ENCODE results near the gene PTPN1. TPM values are rescaled to one million over a fixed set of nuclear protein-coding genes. Genes with fewer than 3 reads are reported as not detected.
"Not testable (repeated sequence)": the region's sequence is repeated elsewhere in the genome, so short reads cannot be mapped to it uniquely, and the experiment has no call there.

The PTPN1 gene
- total RNA-seq, 1 donor, result 28.8 TPM

DNA sequence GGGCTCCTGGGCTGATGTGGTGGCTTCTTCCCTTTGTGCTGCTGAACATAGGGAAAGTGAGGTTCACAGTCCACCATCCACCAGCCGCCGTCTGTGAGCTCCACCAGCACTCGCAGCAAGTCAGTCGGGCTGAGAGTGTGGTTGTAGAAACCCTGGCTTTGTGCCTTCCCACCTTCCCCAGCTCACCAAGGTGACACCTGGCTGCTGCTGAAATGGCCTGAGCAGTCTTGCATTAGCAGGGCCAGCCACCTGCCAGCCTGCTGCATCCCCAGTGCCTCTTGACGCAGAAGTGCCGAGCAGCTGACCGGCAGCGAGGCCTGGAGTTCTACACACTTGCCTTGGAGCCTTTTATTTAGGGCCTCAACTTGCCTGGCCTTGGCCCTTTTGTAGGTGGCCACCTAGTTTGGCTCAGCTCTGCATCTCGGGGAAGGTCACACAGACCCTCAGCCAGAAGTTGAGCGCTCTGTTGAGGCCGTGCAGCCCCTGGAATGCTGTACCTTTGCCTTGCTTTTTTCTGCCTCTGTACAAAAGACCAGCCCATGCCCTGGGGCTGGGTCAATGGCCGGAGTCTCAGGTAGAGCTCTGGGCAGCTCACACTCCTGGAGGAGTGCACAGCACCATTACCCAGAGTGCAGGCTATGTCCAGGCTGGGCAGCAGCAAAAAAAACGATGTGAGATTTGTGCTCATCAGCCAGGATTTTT lies 76.5 kb downstream of the PTPN1 start:
- no peak for DNase-seq (ENCODE audit: low read depth in 2 of 3, low spot score in 2 of 3)

DNA sequence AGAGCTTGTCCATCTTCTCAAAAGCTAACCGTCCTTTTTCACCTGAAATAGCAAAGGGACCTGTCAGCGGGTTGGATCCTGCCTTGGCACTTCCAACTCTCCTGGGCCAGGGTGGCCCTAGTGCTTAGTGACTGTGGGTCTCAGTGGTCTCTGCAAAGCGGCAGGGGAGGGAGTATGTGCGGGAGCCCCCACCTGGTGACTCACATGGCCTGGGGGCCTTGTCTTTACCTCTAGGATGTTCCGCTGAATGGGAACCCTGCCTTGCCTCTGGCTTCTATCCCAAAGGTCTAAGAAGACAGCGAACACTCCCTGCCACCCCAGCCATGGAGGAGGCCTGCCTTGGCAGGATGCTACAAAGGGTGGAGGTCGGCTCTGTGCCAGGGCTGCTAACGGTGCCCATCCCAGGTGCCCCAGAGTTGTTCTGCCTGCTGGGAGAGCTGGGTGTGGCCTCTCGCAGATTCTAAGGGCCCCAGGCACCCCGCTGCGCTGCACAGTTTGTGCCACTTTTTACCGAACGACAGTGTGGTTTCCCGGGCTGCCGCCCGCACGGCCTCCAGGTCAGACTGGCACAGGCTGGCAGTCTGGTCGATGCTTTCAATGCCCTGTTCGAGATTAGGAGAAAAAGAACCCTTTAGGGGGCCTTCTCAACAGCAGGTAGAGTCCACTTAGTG lies 77.2 kb downstream of the PTPN1 start:
- DNase-seq (ENCODE audit: low read depth in 2 of 3, low spot score in 2 of 3), result no peak

DNA sequence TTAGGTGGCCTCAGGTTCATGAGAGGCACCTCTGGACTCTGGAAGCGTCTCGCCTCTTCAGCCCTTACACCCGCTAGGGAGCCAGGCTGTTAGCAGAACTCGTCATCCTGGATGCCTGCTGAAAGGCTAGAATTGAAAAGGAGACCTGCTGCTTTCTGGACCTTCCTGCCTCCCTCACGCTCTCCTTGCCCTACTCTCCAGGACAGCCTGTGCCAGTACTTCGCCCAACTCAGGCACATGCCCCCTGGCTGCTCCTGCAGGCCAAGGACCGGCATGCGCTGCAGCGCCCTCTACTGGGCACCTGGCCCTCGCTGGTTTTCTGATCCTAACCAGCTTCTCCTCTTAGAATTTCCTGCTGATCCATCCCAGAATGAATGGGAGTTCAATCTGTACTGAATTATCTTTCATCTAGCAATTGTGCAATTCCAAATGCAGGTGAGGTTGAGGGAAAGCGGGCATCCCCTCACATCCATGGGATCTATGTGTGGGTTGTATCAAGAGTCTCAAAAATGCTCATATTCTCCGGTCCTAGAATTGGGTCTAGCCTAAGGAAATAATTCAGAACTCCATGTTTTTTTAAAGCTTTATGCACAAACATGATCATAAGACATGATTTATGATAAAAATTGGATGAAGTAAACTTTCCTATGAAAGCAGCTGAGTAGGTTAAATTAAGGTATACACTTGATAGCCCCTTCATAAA lies 78.0 kb downstream of the PTPN1 start:
- DNase-seq (ENCODE audit: low read depth in 2 of 3, low spot score in 2 of 3), result peak; percentile 51 to 64 (median 59)

DNA sequence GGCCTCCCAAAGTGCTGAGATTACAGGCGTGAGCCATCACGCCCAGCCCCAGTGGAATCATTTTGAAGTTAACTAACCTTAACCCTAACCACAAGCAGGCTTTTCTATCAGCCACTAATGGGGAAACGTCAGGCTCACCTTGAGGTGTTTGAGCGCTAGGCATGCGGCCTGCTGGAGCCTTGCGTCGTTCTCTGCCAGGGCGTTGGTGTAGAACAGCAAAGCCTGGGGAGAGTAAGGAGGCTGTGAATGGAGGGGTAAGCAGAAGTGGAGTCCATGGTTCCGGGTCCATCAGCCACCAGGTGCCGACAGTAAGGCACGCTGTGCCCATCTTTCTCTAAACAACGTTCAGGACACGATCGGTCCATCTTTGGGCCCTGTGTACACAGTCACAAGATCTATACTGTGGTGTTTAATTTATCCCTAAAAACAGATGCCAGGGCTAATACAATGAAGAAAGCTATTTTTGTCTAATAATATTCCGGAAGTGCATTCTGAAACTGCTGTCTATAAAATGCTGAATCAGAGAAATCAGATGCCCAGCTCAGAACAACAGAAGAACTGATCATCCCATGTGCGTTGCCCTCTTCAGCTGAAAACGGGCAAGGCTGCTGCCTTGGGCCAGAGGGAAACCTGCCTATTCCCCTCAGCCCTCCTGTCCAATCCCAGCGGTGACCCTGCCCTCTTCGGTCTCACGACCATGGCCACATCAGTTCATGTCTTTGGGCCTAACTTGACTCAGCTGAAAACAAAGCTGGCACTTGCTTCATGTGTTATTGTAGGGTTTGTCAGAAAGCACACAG lies 79.6 kb downstream of the PTPN1 start:
- no peak for DNase-seq (ENCODE audit: low read depth in 2 of 3, low spot score in 2 of 3)

DNA sequence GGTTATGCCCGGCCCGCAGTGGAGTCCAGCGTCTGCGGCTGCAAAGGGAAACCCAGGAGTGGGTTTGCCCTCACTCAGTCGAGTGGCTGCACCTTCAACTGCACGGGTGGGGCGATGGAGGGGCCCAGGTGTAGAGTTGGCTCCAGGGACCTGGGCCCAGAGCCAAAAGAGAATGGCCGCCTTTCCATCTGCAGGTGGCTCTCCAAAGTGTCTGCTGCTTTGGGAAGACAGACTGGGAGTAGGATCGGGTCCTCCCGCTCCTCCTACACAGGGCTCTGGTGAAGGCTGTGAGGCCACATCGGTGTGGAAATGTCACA lies 80.1 kb downstream of the PTPN1 start:
- DNase-seq (ENCODE audit: low read depth in 2 of 3, low spot score in 2 of 3), result no peak

DNA sequence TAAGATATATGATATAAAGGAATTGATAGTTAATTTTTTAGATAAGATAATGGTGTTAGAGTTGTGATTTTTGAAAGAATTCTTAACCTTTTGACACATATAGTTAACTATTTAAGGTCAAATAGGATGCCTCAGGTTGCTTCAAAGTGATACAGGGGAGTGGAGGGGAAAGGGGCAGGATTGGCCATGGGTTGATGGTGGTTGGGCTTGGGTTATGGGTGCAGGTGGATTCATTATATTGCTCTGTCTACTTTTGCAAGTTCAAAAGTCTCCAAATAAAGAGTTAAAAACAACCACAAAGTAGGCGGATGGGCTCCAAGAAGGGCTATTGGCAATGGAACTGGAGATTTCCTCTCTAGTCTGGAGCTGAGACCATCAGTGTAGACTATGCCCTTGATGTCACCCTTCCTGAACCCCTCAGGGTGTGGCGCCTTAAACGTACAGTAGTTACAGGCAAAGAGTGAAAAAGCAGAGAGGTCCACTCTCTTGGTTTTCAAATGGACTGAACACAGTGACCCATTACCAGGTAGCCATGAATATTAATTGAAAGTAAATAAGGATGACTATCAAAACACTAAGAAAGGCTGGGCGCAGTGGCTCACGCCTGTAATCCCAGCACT lies 81.2 kb downstream of the PTPN1 start:
- no peak for DNase-seq (ENCODE audit: low read depth in 2 of 3, low spot score in 2 of 3)

DNA sequence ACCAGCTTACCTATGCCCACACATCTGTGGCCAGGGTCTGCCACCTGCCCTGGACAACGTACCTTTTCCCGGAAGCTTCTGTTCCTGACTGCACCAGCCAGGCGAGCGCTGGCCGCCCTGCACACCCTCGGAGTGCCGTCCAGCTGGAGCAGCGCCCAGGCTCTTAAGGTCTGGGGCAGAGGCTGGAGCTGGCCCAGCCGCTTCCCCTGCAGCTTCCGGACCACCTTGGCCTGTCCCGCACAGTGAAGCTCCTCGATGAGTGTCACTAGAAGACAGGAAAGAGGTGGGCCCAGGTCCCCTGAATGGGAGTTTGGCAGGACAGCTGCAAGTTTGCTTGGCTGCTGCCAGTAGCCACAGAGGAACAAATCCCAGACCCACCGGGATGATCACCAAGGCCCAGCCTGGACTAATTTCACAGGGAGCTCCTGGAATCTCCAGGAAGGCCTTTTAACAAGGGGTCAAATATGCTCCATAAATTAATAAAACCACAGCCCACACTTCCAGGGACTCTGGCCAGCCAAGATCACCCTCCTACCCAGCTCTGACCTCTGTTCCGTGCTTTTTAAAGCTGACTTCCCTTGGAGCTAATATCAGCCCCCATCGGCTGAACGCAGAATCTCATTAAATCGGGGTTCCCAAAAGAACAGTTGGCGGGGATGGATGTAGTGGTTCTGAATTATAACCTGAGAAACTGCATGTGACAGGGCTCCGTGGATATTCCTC lies 82.3 kb downstream of the PTPN1 start:
- DNase-seq (ENCODE audit: low read depth in 2 of 3, low spot score in 2 of 3), result no peak

DNA sequence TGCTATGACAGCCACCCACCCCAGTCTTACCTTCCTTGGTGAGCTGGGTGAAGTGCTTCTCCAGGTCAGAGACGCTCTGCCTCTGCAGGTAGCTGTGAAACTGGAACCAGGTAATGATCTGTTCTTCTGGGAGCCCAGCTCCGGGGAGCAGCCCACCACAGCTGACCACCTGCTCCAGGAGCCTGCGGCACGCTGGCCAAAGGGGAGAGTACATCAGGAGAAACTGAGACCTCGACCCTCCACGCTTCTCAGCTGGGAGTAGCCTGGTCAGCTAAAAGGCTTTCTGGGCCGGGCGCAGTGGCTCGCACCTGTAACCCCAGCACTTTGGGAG lies 82.8 kb downstream of the PTPN1 start:
- DNase-seq (ENCODE audit: low read depth in 2 of 3, low spot score in 2 of 3), result no peak

DNA sequence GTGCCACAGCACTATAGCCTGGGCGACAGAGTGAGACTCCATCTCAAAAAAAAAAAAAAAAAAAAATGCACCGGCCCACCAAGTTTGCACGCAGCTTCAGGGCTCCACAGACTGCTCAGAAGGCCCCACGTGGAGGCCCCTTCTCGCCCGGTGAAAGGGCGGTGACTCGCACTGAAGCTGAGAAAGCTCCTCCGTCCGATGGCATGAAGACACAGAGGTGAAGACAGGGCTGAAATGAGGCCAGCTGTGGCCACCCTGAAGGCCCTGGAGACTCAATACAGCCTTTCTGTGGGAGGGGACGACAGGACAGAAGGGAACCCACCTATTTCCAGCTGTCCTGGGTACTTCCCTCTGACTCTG lies 84.0 kb downstream of the PTPN1 start:
- DNase-seq (ENCODE audit: low read depth in 2 of 3, low spot score in 2 of 3), result no peak

DNA sequence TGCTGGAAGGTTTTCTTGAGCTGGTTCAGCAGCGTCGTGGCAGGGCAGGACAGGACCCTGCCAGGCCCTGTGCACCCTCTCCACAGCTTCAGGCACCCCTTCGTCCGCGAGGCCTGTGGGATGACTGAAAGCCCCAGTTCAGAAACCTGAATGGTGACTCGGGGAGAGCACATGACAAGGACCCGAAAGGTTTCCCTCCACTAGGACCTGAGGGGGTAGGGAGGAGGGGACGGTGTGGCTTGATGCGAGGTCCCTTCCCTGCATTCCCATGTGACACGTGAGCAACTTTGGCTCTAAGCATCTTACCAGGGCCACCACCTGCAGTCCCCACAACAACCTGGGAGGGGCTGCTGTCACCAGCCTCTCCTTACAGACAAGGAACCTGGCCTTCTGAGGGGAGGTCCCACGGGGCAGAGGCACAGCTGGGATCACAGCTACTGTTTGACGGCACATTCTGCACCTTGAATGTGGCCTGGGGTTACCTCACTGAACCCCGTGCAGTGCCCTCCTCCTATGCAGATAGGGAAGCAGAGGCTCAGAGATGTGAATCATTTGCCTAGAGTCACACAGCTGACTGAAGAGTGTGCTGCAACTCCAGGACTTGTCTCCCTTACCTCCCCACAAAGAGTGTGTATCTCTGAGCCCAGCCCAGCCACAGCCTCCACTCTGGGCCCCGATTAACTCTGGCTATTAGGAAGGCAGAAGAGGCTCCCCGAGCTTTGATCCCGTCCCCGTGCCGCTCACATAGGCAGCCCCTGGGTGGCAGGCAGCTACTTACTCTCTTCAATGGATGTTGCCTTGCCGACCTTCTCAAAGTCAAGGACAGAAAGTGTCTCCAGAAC lies 84.6 kb downstream of the PTPN1 start:
- DNase-seq (ENCODE audit: low read depth in 2 of 3, low spot score in 2 of 3), result no peak

DNA sequence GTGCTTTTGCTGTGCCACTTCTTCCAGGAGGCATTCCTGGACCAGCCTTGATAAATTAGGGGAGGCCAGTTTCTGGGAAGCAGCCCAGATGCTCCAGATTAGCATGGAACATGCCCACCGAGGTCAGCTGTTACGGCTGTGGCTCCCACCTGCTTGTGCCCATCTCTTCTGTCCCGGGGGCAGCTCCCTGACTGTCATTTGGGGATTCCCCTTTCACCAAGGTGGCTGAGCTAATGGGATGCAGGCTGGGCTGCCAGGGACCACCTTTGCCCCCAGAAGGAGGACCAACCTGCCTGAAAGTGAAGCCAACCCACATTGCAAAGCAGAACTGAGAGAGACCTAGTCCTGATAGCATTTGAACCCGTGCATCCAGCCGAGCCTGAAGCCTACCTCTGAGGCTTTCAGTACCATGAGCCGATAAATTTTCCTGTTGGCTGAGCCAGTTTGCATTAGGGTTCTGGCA lies 85.3 kb downstream of the PTPN1 start:
- no peak for DNase-seq (ENCODE audit: low read depth in 2 of 3, low spot score in 2 of 3)

DNA sequence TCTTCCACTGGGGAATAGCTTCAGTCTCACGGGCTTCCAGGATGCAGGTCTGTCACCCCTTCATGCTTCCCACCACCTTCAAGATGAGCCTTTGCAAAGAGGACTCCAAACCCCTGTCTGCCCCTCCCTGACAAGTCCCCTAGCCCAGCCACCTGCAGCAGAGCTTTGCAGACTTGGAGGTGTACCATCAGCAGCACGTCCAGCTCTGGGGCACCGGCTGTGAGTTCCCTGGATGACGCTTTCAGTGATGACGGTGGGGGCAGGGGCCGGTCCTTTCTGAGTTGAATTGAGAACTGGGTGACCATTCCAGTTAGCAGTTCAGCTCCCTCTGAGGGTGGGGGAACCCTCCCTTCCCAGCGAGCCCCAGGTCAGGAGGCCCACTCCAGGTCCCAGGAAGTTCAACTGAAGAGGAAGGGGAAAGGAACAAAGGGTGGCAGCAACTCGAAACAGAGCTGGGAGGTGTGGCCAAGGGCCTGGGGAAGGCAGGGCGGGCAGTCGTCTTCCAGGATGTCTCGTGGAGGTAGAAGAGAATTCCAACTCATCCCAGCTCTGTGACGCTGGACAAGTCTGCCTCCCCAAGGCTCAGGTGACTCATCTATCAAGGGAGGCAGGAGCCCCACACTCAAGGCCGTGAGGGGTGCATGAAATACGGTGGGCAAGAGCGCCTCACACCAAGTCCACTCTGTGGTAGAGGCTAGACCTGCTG lies 86.0 kb downstream of the PTPN1 start:
- DNase-seq (ENCODE audit: low read depth in 2 of 3, low spot score in 2 of 3), result no peak

DNA sequence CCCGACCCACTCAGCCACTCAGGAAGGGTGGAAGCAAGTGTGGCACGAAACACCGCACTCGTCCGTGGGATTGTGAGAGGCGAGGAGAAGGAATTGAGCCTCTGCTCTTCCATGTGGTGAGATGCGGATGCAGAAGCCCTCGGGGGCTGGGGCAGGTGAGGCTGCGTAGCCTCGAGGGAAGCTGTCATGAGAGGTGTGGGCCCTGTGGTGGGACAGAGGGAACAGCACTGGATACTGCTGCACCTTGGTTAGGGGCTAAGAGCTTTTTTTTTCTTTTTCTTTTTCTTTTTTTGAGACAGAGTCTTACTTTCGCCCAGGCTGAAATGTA lies 86.5 kb downstream of the PTPN1 start:
- DNase-seq (ENCODE audit: low read depth in 2 of 3, low spot score in 2 of 3), result no peak

DNA sequence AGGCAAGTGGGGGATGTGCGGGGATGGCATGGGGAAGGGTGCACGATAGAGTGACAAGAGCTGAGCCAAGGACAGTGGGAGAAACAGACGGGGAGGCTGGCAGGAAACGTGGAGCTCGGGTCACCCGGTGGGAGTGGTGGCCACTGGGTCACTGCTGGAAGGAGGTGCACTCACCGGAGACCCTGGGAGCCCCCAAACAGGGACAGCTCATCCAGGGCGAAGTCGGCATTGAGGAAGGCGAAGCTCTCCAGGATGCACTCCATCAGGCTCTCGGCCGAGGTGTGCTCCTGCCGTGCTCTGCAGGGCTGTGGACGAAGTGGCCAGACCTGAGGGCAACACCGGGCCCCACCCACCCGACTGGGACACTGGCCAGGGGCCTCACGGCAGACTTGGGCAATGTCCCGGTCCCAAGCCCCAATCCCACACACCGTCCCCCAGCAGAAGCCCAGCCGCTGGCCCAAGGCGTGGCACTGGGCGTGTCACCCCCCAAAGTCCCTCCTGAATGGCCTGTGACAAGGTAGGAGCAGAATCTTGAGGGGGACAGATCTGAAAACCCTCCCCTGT lies 87.3 kb downstream of the PTPN1 start:
- DNase-seq (ENCODE audit: low read depth in 2 of 3, low spot score in 2 of 3), result no peak

DNA sequence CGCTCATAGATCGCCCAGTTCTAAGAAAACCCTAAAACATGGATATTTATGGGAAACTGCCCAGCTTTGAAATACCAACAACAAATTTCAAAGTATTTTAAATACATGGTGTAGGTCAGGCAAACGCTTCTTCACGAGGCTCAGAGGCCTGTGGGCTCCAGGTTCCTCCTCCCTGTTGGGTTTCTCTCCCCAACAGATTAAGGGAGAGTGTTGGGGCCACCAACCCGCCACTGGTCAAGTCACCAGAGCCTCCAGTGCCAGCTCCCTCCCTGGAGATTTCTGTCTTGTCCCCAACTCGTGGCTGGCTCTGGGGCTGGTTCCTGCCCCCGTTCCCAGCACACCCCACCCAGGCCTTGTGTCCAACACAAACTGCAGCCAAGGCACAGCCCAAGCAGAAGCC lies 87.9 kb downstream of the PTPN1 start:
- DNase-seq (ENCODE audit: low read depth in 2 of 3, low spot score in 2 of 3), result no peak

DNA sequence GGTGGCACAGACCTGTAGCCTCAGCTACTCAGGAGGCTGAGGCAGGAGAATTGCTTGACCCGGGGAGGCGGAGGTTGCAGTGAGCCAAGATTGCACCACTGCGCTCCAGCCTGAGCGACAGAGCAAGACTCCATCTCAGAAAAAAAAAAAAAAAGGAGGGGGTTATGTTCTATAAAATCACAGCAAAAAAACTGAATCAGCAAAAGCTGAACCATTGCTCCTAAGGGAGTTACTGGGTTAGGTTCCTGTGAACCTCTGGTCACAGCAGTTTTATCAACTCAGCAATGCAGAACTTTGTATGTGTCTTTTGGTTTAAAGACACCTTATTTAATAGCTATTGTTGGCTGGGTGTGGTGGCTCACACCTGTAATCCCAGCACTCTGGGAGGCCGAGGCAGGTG lies 88.6 kb downstream of the PTPN1 start:
- not testable (repeated sequence) for DNase-seq (ENCODE audit: low read depth in 2 of 3, low spot score in 2 of 3)

DNA sequence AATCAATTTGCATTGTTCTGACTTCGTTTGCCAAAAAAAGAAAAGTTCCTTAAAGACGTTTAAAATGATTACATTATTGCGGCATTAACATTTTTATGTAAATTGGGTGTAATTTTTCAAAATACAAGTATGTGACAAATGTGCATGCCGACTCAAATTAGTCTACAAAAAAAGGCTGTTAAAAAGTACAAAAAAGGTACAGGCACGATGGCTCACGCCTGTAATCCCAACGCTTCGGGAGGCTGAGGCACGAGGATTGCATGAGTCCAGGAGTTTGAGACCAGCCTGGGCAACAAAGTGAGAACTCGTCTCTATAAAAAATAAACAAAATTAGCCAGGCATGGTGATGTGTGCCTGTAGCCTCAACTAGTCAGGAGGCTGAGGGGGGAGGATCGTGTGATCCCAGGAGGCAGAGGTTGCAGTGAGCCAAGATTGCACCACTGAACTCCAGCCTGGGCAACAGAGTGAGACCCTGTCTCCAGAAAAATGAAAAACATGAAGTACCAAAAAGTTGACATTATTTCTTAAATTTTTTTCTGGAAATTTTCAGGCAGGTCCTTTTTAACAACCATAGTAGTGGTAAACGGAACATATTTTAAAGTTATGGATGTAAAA lies 90.2 kb downstream of the PTPN1 start:
- no peak for DNase-seq (ENCODE audit: low read depth in 2 of 3, low spot score in 2 of 3)
